SK-N-SH (cell line): ENCODE results near the gene SMARCA2. TPM values are rescaled to one million over a fixed set of nuclear protein-coding genes. Genes with fewer than 3 reads are reported as not detected.

ENCODE experiments used
- CTCF ChIA-PET: fragments of 300-600, 350-600 bp; formaldehyde crosslinking; extraction: SDS; loops from one replicate; lab custom pipeline; 2021; lab: Yijun Ruan, JAX
- POLR2A ChIA-PET: fragments of 350-600 bp; sonication (Branson Sonifier 250); formaldehyde crosslinking; extraction: SDS; loops from one replicate; lab custom pipeline; 2020; ENCODE audit warnings: antibody characterized with exemption, inconsistent platforms; lab: Yijun Ruan, JAX
- DNase-seq: peaks from one replicate; pipeline ENCODE4 v3.0.0; 2012
- H2AFZ ChIP-seq: fragments of 200-600 bp; sonication (generic); 2 replicates; pipeline ENCODE4 v1.8.1; 2016; ENCODE audit warnings: antibody characterized with exemption, mild to moderate bottlenecking, low read depth
- H3F3A ChIP-seq: fragments of 200-600 bp; sonication (generic); replicated peaks from 2 replicates; pipeline ENCODE3; 2016; ENCODE audit warnings: antibody characterized with exemption, mild to moderate bottlenecking; ENCODE audit not compliant: insufficient read depth
- H3K27ac ChIP-seq, 2 experiments: fragments of 200-500 bp in 1 of 2; fragments of 200-600 bp in 1 of 2; sonication (Bioruptor generic) in 1 of 2; sonication (generic), shearing (Covaris generic) in 1 of 2; 2 replicates each; pipeline versions ENCODE4 v1.5.1 to v1.6.1; 2014 to 2016; ENCODE audit warnings: low read depth in 2 of 2, inconsistent platforms in 1 of 2, low read length in 1 of 2, mild to moderate bottlenecking in 1 of 2, mixed read lengths in 1 of 2
- H3K27me3 ChIP-seq: fragments of 200-600 bp; sonication (generic), shearing (Covaris generic); 2 replicates; pipeline ENCODE4 v1.6.1; 2016; ENCODE audit warnings: mixed run types; ENCODE audit not compliant: insufficient read depth
- H3K36me3 ChIP-seq, 2 experiments: fragments of 200-500 bp in 1 of 2; fragments of 200-600 bp in 1 of 2; sonication (Bioruptor generic) in 1 of 2; sonication (generic) in 1 of 2; replicated peaks in 1 of 2; 2 replicates each; pipeline versions ENCODE3 to v1.5.1; 2014 to 2016; ENCODE audit warnings: low read length in 1 of 2, mild to moderate bottlenecking in 1 of 2; ENCODE audit not compliant: insufficient read depth in 2 of 2, control insufficient read depth in 1 of 2
- H3K4me1 ChIP-seq, 2 experiments: fragments of 200-500 bp in 1 of 2; fragments of 200-600 bp in 1 of 2; sonication (Bioruptor generic) in 1 of 2; sonication (generic), shearing (Covaris generic) in 1 of 2; 2 replicates each; pipeline versions ENCODE4 v1.5.1 to v1.6.1; 2014 to 2016; ENCODE audit warnings: low read depth in 1 of 2, low read length in 1 of 2, mixed run types in 1 of 2; ENCODE audit not compliant: insufficient read depth in 2 of 2, control insufficient read depth in 1 of 2
- H3K4me2 ChIP-seq: fragments of 200-600 bp; sonication (generic), shearing (Covaris generic); 2 replicates; pipeline ENCODE4 v1.6.1; 2017; ENCODE audit warnings: mixed run types
- H3K4me3 ChIP-seq, 2 experiments: fragments of 200-500 bp in 1 of 2; fragments of 200-600 bp in 1 of 2; sonication (Bioruptor generic) in 1 of 2; sonication (generic), shearing (Covaris generic) in 1 of 2; 2 replicates each; pipeline versions ENCODE4 v1.5.1 to v1.8.1; 2014 to 2016; ENCODE audit warnings: low read depth in 2 of 2, inconsistent platforms in 1 of 2, low read length in 1 of 2, mild to moderate bottlenecking in 1 of 2, mixed read lengths in 1 of 2, moderate library complexity in 1 of 2
- H3K79me2 ChIP-seq: fragments of 200-600 bp; sonication (generic); 2 replicates; pipeline ENCODE4 v1.8.1; 2017; ENCODE audit warnings: mild to moderate bottlenecking; ENCODE audit not compliant: insufficient read depth
- H3K9ac ChIP-seq: fragments of 200-600 bp; sonication (generic); 2 replicates; pipeline ENCODE4 v1.6.1; 2017; ENCODE audit warnings: mixed run types
- H3K9me2 ChIP-seq: fragments of 200-600 bp; sonication (generic); 2 replicates; pipeline ENCODE4 v1.6.1; 2017; ENCODE audit warnings: mixed run types
- H3K9me3 ChIP-seq: fragments of 200-600 bp; sonication (generic); 2 replicates; pipeline ENCODE4 v1.6.1; 2017; ENCODE audit warnings: mixed run types, mild to moderate bottlenecking, moderate library complexity
- H4K20me1 ChIP-seq: fragments of 200-600 bp; sonication (generic); 2 replicates; pipeline ENCODE4 v1.6.1; 2017; ENCODE audit warnings: mild to moderate bottlenecking, mixed run types; ENCODE audit not compliant: insufficient read depth
- CHD2 ChIP-seq: fragments of 150-350 bp; IDR thresholded peaks from 2 replicates; pipeline ENCODE4 v1.6.1; 2018; ENCODE audit warnings: low read length; ENCODE audit not compliant: partially characterized antibody
- CTCF ChIP-seq: fragments of 200-600 bp; sonication (generic); IDR thresholded peaks from 2 replicates; pipeline ENCODE4 v1.6.1; 2017; ENCODE audit warnings: antibody characterized with exemption, mild to moderate bottlenecking, moderate library complexity
- FOSL2 ChIP-seq: IDR thresholded peaks from 2 replicates; pipeline ENCODE4 v1.4.0; 2012; ENCODE audit warnings: low read depth, mild to moderate bottlenecking, moderate library complexity, borderline replicate concordance
- FOXJ3 ChIP-seq: sonication (generic); formaldehyde crosslinking; IDR thresholded peaks from 2 replicates; pipeline ENCODE4 v1.5.1; 2020; ENCODE audit warnings: mild to moderate bottlenecking, missing genetic modification reagents
- FOXM1 ChIP-seq: IDR thresholded peaks from 2 replicates; pipeline ENCODE4 v1.4.0; 2012; ENCODE audit warnings: low read depth, mild to moderate bottlenecking
- GABPA ChIP-seq: IDR thresholded peaks from 2 replicates; pipeline ENCODE4 v1.4.0; 2012; ENCODE audit warnings: low read depth, mild to moderate bottlenecking
- IRF3 ChIP-seq: fragments of 150-350 bp; IDR thresholded peaks from 2 replicates; pipeline ENCODE4 v1.6.1; 2016; ENCODE audit warnings: mild to moderate bottlenecking, low read depth, low read length
- JUND ChIP-seq: IDR thresholded peaks from 2 replicates; pipeline ENCODE4 v1.4.0; 2012
- MEF2A ChIP-seq: IDR thresholded peaks from 2 replicates; pipeline ENCODE4 v1.4.0; 2012; ENCODE audit warnings: low read depth, borderline replicate concordance
- MXI1 ChIP-seq: IDR thresholded peaks from 2 replicates; pipeline ENCODE4 v1.6.1; 2012; ENCODE audit warnings: mild to moderate bottlenecking, low read depth, low read length, improper control_type of control experiment
- NFIC ChIP-seq: IDR thresholded peaks from 2 replicates; pipeline ENCODE4 v1.4.0; 2012; ENCODE audit warnings: borderline replicate concordance
- POLR2AphosphoS5 ChIP-seq: IDR thresholded peaks from 2 replicates; pipeline ENCODE4 v1.6.1; 2012; ENCODE audit warnings: low read depth, low read length
- RAD21 ChIP-seq: IDR thresholded peaks from 2 replicates; pipeline ENCODE4 v1.6.1; 2012; ENCODE audit warnings: mild to moderate bottlenecking, low read length
- RCOR1 ChIP-seq: fragments of 150-350 bp; IDR thresholded peaks from 2 replicates; pipeline ENCODE4 v1.6.1; 2017; ENCODE audit warnings: antibody characterized with exemption, low read length
- REST ChIP-seq: IDR thresholded peaks from 2 replicates; pipeline ENCODE4 v1.6.1; 2012; ENCODE audit warnings: mild to moderate bottlenecking, low read depth, low read length, moderate library complexity
- RXRA ChIP-seq: IDR thresholded peaks from 2 replicates; pipeline ENCODE4 v1.4.0; 2012; ENCODE audit warnings: low read depth, mild to moderate bottlenecking, borderline replicate concordance
- TAF1 ChIP-seq: IDR thresholded peaks from 2 replicates; pipeline ENCODE4 v1.6.1; 2012; ENCODE audit warnings: low read depth, mild to moderate bottlenecking, low read length, moderate library complexity, borderline replicate concordance
- USF1 ChIP-seq: IDR thresholded peaks from 2 replicates; pipeline ENCODE4 v1.4.0; 2012; ENCODE audit warnings: low read depth, borderline replicate concordance
- USF2 ChIP-seq: fragments of 150-350 bp; IDR thresholded peaks from 2 replicates; pipeline ENCODE4 v1.6.1; 2017; ENCODE audit warnings: antibody characterized with exemption, low read length, low read depth, borderline replicate concordance
- YY1 ChIP-seq: IDR thresholded peaks from 2 replicates; pipeline ENCODE4 v1.4.0; 2012; ENCODE audit warnings: low read depth, mild to moderate bottlenecking
- WGBS: methylation state at CpG from one replicate; pipeline ENCODE4 v1.1.6; 2017; ENCODE audit warnings: low lambda C conversion rate; 5-methylcytosine and 5-hydroxymethylcytosine counted together
- polyA plus RNA-seq, 3 experiments: library from polyadenylated mRNA; depleted of rRNA; stranded (reverse); fragments of >200 nt; gene quantifications; 2 replicates each; pipeline ENCODE4 v1.2.3, GENCODE V29; 2012

SMARCA2 gene
- polyA plus RNA-seq, 1 of the 3 experiments (the other 2 are of a cell fraction) = 17.4 TPM

- TF ChIP-seq FOXJ3 (CRISPR knock-in tag) = no peak
- no peak for TF ChIP-seq JUND
- no peak for TF ChIP-seq RAD21
- no peak for TF ChIP-seq IRF3
- no peak for TF ChIP-seq RXRA
- TF ChIP-seq YY1 = no peak
- TF ChIP-seq POLR2AphosphoS5 = no peak
Measured at GRCh38 chr9:1989500-1989899, 25.6 kb upstream of the SMARCA2 start (continued).

- Histone ChIP-seq H3K4me2 (no peak overlapping the region), H3K9me2 (no peaks in the 10 kb centered on the region), H3K27ac (no peak overlapping the region), H2AFZ (no peak overlapping the region), H3K27me3 (no peaks in the 10 kb centered on the region), H4K20me1 (no peaks in the 10 kb centered on the region), H3K4me3 (no peak overlapping the region), H3K4me1 (peaks cover 0 to 6% of the 10 kb centered on the region in 2 experiments; a peak in 1 of 4 replicates), H3K36me3 (no peaks in the 10 kb centered on the region), H3K9me3 (no peaks in the 10 kb centered on the region), H3K79me2 (no peaks in the 10 kb centered on the region), H3F3A (no peaks in the 10 kb centered on the region), H3K9ac (no peak overlapping the region)
- no peak for DNase-seq
- 41% methylated on average over 5 of the region's 5 CpGs for WGBS
- ChIA-PET POLR2A (no interaction called here), CTCF (no interaction called here)
- TF ChIP-seq MEF2A (no peak), RXRA (no peak), MXI1 (no peak), USF1 (no peak), CTCF (no peak), USF2 (no peak), FOSL2 (no peak), NFIC (no peak), GABPA (no peak), RCOR1 (no peak), TAF1 (no peak), FOXM1 (no peak), REST (no peak), CHD2 (no peak), IRF3 (no peak), RAD21 (no peak), JUND (no peak)
Measured at GRCh38 chr9:1994180-1994579, 21.0 kb upstream of the SMARCA2 start.
